Measurements from ENCODE around the gene SLC8A1.

- TF ChIP-seq CTCF (IDR thresholded peaks at IDR 0.05 in 4 of 5, conservative IDR thresholded peaks at IDR 0.05 in 1 of 5) (no peak), POLR2A (IDR thresholded peaks at IDR 0.05) (no peak)
Measured at GRCh38 chr2:40298026-40298425, 153.9 kb downstream of the SLC8A1 start.
